ENCODE measurements around the gene FHIT.
A peak's percentile ranks its signal among the peaks of the same experiment; 100 is the strongest.

FHIT gene

DNA sequence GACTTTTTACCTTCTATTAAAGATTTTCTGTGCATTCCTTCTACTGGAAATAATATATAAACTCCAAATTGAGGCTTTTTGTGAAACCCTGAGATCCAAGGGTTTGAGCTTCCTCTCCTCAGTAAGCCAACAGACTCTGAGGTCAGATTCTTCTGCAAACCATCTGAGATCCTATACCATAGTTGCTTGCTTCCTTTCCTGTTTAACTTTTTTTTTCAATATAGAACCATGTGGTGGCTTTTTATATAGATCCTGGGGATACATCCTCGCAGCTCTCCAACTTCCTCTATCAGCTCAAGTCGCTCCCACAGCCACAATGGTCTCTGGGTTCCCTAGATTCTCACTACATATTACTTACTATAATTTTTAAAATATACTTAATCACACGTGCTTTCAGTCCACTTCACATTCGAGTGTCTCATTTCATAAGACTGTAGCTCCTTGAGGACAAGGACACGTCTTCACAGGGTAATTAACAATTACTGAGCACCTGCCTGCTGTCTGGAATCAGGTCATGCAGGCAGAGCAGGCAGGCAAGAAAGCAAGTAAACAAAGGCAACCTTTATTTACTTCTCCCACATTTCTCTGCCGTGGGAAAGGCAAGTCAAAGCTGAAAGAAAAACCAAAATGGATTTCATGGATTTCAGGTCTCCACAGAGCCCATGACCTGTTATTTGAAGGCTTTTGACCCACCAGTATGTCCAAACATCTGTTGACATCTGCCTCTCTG lies 941.5 kb downstream of the FHIT start:
- peak in 2 of 3 experiments; percentile 5 to 51 for DNase-seq

DNA sequence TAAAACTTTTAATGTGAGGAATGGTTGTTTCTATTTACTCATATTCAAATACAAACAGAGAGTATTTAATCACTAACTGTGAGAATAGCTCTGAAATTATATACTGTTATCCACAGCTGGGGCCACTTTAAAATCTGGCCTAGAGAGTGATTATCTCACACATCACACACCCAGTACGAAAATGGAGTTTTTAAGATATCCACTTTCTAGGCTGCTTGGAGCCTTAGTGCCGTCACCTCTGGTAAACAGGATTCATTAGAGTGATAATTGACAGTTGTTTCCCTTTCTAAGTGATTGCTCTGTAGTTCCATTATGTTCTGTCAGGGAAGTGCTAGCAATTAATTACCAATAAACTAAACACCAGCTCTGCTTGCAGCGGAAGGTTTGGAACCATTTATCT lies 942.4 kb downstream of the FHIT start:
- DNase-seq, result peak in 2 of 3 experiments; percentile 34 to 86

DNA sequence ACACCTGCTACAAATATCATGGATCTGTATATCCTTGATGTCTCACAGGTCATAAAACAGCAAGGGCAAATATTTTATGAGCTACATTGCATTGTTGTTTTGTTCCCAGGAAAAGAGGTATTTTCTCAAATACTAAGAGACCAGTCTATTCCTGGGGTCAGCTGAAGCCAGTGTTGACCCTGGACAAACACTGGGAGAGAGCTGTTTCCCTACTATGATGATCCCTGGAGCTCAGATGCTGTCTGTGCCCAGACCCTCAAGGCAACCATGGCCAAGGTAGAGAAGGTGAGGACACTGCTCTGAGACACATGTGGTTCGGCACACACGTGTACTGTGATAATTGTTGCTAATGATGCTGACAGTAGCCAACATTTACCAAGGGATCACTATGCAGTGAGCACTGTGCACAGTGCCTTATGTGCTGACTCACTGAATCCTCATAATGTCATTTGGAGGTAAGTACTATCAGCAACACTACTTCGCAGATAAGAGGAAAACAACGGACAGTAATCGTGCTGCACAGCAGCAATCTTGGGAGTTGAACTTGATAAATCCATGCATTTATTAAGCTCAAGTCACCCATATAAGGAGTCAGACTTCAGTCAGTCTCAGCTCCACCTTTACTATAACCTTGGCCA lies 943.6 kb downstream of the FHIT start:
- DNase-seq, result peak in 1 of 3 experiments; percentile 20

DNA sequence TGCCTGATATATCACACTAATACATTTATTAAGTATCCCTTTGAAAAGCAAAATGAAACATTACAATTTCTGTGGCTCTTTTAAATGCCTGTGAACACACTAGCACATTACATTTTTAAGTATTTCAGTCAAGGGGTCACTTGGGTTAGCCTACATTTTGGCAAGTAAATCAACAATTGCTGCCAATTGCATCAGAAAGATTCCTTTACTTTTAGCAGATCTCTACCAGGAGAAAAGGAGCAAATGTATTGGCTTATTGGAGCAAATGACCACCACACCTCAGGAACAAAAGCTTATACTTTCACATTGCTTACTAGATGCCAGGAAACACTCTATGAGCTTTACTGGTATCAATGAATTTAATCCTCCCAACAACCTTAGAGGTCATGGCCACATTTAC lies 947.1 kb downstream of the FHIT start:
- no peak for DNase-seq

DNA sequence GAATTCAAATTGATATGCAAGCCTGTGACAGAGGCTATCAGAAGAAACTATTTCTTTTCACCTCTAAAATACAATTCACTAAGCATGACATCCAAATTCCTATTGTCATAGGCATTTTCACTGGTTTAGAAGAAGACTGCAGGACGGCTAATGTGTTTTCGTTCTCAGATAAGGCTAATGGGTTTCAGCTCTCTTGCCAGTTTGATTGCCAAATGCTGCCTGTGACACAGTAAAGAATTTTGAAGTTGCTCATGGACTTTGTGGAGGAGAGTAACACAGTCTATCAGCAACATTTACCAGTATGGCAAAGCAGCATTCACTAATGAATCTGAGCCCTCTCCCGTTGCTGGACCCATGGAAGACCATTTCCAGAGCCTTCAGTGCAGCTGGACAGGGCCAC lies 948.1 kb downstream of the FHIT start:
- DNase-seq, result no peak

DNA sequence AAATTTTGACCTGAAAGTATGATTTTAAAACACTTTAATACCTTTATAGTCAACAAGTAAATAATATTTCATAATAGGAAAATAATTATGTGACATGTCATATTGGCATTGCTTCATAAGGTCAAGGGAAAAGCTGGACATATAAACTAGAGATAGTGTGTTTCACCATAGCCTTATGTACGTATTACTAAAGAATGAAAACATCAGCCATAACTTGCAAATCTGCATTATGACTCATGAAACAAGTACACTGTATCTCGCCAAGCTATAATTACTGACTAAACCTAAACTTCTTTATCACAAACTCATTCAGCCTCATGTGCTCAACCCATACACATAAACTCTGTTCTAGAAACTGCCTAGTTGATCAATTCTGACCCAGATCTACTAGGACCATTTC lies 950.1 kb downstream of the FHIT start:
- no peak for DNase-seq

DNA sequence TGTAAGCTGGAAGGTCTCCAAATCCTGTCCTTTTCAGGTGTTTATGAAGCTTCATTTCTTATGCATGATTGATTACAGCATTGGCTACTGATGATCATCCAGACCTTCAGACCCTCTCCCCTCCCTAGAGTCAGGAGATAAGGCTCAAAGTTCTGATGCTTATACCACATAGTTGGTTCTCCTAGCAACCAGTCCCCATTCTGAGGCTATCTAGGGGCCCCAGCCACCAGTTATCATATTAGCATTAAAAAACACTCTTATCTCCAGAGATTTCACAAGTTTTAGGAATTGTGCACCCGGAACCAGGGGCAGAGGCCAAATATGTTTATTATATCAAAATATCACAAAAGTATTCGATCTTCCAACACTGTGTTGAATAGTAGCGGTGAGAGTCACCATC lies 953.1 kb downstream of the FHIT start:
- no peak for DNase-seq

DNA sequence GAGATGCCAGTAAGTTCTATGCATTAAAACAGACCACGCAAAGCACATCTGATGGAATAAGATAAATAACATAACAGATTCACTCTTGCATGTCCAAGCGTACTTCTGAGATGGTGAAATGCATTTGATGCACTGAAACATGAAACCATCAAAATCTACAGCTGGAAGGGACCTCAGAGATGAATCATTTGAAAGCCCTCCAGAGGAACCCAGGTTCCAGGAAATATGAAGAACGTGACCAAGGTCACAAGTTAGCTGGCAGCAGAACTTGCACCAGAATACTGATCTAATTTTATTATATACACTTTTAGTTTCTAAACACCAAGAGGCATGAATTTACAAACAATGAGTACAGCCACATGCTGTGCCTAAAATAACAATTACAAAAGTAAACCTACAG lies 957.1 kb downstream of the FHIT start:
- peak in 1 of 3 experiments; percentile 66 for DNase-seq

DNA sequence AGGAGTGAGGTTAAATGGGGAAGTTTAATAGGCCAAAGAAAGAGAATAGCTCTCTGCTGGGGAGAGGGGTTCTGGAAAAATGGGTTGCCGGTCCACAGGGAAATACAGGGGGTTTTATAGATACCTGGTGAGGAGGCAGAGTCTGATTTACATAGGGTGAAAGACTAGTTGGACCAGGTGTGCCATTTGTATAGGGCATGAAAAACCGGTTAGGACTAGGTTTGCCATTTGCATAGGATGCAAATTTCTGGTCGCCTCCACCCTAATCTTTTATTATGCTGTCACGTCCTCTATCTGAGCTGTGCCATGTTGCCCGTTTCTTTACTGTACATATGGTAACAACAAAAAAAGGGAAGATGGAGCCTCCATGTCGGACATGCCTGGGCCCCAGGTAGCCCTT lies 960.1 kb downstream of the FHIT start:
- DNase-seq, result no peak

DNA sequence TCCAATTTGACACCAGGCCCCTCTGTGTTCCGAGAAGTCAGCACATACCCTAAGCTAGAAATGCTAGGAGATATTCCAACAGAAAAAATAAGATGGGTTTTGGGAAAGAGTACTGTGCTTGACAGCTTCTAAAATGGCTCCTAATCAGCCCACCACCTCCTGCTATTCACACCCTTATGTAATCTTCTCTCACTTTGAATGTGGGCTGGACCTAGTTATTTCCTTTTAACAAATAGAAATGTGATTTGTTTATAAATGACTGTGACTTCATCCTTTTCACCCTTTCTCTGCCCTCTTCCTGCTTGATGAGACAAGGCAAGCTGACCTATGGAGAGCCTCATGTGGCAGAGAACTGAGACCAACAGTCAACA lies 961.1 kb downstream of the FHIT start:
- no peak for DNase-seq

DNA sequence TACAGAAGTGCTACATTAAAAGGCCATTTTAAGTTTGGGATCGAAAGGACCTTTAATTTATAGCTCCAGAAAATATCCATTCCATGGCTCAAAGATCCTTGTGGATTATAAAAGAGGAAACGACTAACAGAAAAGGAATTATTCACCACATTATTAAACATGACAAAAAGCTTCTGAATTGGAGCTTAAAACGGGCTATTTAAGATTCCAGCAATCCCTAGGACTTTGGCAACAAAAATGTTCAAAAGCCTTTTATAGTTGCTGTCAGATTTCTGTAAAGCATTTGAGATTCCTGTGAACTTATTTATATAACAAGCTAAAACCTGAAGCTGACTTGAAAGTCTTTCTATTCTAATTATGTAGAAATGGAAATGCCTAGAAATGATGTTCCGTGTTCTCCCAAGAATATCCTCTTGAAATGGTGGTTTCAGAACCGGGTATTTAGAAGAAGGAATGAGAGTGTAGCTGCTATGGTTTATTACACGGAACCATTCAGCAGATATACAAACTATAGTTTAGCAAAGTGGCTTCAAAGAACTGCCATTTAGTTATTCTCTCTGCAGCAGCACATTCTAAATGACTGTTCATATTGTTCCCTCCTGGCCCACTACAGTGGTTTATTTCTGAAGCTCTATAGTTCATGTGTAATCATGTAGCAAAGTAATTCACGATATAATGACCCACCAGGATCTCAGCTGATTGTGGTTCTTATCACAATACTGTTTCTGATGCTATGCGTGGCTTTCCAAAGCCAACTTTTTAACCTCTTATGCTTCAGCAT lies 961.7 kb downstream of the FHIT start:
- no peak for DNase-seq

DNA sequence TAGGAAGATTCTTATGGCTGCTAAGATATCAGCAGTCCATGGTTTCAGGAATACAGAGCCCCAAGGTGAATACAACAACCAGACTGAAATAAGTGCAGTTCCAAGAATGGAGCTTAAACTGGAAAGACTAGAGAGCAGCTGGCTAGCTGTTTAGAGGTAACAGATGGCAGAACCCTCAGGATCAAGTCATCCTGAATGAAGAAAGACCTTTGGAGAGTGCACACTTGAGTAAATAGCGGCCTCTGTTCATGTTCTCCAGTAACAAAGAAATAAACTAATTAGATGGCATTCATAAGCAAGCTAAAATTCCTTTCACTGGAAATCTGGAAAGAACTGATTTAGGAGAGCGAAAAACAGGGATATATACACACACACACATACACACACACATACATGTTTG lies 968.4 kb downstream of the FHIT start:
- DNase-seq, result peak in 2 of 3 experiments; percentile 28 to 31

DNA sequence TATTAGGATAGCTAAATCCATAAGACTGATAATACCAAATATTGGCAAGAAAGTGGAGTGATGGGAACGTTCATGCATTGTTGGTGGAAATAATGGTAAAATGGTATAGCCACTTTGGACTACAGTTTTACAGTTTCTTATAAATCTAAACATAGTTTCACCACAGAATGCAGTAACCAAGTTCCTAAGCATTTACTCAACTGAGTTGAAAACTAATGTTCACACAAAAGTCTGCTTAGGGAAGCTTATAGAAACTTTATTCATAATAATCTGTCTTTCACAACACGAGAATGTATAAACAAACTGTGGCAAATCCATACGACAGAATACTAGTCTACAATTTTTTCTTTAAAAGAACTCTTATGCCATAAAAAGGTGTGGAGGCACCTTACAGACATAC lies 969.3 kb downstream of the FHIT start:
- no peak for DNase-seq

DNA sequence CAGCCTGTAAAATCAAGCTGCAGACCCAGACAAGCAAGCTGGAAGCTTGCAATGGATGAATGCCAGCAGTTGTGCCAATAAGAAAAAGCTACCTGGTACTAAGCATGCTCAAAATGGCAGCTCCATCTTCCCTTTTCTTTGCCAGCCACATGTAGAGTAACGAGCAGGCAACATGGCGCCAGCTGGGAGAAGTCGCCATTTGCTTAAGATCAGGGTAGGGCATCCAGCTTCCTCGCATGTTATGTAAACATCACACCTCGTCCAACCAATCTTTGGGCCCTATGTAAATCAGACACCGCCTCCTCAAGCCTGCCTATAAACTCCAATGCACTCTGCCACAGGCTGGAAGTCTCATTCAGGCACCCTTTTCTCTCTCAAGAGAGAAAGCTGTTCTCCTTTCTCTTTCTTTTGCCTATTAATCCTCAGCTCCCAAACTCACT lies 973.9 kb downstream of the FHIT start:
- no peak for DNase-seq

DNA sequence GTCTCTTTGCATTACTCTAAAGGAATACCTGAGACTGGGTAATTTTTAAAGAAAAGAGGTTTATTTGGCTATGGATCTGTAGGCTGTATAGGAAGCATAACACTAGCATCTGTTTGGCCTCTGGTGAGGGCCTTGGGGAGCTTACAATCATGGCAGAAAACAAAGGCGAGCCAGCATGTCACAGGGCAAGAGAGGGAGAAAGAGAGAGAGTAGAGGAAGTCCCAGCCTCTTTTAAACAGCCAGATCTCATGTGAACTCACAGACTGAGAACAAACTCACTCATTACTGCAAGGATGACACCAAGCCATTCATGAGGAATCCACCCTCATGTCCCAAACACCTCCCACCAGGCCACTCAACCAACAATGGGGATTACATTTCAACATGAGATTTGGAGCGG lies 974.6 kb downstream of the FHIT start:
- DNase-seq, result no peak

DNA sequence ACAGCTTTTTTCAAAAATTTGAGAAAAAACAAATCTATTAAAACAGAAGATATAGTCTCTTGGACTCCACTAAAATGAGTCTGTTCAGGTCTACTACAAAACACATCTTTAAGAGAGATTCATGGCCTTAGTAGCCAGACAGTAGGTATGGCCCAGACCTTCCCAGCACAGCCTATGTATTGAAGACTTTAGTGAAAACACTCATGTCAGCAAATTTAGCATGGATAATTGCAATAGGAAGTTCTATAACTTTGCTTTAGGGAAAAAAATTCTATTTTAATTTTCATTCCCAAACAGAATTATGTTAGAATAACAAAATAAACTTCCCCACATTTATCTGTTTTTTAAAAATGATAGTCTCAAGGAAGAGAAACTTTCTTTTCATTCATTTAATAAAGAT lies 976.6 kb downstream of the FHIT start:
- no peak for DNase-seq

DNA sequence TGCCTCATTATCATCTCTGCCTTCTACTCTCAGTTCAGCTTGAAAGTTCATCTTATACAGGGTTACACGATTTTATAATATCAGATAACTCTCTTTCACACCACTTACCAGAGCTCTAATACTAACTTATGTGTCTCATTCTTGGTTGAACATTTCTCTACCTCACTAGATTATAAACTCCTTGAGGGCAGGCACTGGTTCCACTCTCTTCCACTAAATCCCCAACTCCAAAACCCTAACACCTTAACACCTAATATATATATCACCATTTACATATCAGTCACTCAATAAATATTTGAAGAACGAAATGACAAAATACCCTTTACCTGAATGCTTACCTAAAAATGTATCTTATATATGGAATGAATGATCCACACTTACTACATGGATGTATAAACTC lies 977.2 kb downstream of the FHIT start:
- no peak for DNase-seq

DNA sequence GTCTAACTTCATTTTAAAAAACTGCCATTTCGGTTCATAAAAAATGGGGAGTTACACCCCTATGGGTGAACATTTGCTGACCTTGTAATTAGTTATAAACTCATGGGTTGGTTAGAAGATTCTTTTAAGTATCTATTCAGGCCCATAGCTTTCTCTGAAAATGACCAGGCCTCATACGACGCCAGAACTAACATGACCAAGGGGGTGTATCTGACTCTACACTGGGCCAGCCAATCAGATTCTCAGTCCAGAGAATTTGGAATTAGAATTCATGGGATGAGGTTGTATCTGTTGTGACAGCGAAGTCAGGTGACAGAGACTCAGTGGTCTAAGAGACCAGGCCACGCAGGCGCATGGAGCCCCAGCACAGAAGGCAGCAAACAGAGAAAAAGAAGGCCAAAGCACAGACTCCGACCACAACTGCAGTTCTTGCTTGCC lies 981.4 kb downstream of the FHIT start:
- no peak for DNase-seq

DNA sequence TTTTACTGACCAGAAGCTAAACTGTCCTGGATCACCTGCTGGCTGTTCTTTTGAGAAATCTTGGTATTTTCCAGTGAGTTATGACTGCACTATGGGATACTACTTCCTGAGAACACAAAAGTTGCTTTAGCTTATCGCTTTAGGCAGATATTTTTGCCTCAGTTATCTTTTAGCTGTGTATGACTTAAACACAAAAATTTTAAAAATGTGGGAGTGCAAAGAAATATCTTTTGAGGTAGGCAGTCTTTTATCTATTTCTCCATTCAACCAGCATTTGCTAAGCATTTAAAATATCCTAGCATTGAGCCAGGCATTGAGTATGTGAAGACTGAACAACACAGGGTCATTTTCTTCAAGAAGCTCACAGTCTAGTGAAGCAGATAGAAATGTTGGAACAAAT lies 981.9 kb downstream of the FHIT start:
- no peak for DNase-seq

DNA sequence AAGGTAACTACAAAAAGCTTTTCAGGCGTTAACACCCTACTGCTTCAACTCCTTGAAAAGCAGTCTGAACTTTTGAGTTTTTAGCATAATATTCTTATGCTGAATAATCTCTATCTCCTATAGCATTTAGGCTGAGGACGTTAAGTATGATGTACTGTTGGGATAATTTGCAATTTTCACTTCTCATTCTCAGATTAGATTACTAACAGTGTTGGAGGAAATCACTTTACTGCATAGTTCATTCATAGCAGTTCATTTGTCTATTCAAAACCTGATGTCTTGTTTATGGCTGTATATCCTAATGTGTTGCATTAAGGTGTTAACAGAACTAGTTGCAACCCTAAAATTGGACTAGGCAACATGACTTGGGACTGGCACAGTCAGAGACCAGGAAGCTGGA lies 983.1 kb downstream of the FHIT start:
- no peak for DNase-seq

DNA sequence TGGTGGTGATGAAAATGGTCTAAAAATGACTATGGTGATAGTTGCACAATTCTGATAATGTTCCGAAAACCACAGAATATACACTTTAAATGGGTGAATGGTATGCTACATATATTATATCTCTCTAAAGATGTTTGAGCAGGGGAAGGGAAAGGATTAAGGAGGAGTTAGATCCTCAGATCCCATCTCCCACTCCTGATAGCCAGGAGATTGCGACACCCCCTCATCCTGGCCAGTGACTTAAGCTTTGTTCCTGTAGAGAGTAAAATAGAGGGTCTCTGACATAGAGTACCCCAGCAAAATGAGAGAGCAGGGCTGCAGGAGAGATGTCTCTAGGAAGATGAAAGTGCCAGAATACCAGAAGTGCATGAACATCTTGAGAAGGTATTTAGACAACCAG lies 984.8 kb downstream of the FHIT start:
- no peak for DNase-seq

DNA sequence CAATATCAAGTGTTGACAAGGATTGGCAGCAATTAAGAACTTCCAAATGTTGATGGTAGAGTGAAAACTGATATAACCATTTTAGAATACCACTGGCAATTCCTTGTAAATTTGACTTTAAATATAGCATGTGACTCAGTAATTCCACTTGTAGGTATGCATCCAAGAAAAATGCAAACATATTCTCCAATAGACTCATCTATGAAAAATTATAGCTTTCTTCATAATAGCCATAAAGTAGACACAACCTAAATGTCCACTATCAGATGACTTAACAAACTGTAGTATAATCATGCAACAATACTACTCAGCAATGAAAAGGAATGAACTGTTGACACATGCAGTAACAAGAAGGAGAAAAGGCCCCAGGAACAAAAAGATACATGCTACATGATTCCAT lies 988.1 kb downstream of the FHIT start:
- DNase-seq, result no peak

DNA sequence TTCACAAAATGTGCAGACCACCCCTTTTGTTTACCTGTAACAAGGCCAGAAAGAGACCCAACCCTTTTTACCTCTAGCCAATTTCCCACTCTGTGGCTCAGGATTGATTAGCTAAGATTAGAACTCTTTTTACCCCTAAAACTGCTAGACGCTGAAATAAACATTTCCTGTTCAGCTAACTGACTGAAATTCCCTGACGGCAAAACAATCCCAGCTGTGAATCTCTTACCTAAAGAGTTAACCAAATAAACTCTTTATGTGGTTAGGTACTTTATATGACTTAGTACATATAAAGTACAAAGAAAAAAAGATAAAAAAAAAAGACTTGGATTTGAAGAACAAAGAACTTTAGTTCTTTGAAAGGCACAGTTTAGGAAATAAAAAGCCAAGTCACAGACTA lies 988.7 kb downstream of the FHIT start:
- no peak for DNase-seq

DNA sequence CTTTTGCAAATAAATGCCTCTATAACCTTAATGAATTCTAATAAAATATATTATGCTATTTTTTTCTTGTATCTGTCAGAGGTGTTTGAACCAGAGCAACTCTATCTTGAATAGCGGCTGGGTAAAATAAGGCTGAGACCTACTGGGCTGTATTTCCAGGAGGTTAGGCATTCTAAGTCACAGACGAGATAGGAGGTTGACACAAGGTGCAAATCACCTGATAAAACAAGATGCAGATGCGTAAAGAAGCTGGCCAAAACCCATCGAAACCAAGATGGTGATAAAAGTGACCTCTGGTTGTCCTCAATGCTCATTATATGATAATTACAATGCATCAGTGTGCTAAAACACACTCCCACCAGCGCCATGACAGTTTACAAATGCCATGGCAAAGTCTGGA lies 990.7 kb downstream of the FHIT start:
- no peak for DNase-seq
